ENCODE results near the gene LPIN2. TPM values are rescaled to one million over a fixed set of nuclear protein-coding genes. Genes with fewer than 3 reads are reported as not detected.
"Not testable (repeated sequence)": the region's sequence is repeated elsewhere in the genome, so short reads cannot be mapped to it uniquely, and the experiment has no call there.

Gene LPIN2
- total RNA-seq, 1 experiment from 2014 or later: 11.7 TPM

GRCh38 chr18:3049897-3050454 is 37.0 kb upstream of the LPIN2 start:
- in situ Hi-C loops (cut with HindIII; ENCODE audit: low pct_unique_long_range_greater_than_20kb, low sequenced_read_pairs): not testable (repeated sequence)

GRCh38 chr18:3048820-3049349 is 35.9 kb upstream of the LPIN2 start:
- DNase-seq (ENCODE audit: low read depth, low spot score): no peak
- in situ Hi-C loops (cut with HindIII; ENCODE audit: low pct_unique_long_range_greater_than_20kb, low sequenced_read_pairs): no loop called here

More at GRCh38 chr18:3049897-3050454, 37.0 kb upstream of the LPIN2 start:
- not testable (repeated sequence) for DNase-seq (ENCODE audit: low read depth, low spot score)

- in situ Hi-C loops (cut with HindIII; ENCODE audit: low pct_unique_long_range_greater_than_20kb, low sequenced_read_pairs): no loop called here
- DNase-seq (ENCODE audit: low read depth, low spot score): no peak
Observed at GRCh38 chr18:3048121-3048520, 35.2 kb upstream of the LPIN2 start.

- DNase-seq (ENCODE audit: low read depth, low spot score): no peak
- in situ Hi-C loops (cut with HindIII; ENCODE audit: low pct_unique_long_range_greater_than_20kb, low sequenced_read_pairs): no loop called here
Observed at GRCh38 chr18:3046216-3046808, 33.4 kb upstream of the LPIN2 start.

GRCh38 chr18:3044931-3045698 is 32.2 kb upstream of the LPIN2 start:
- DNase-seq (ENCODE audit: low read depth, low spot score): no peak
- in situ Hi-C loops (cut with HindIII; ENCODE audit: low pct_unique_long_range_greater_than_20kb, low sequenced_read_pairs): no loop called here

GRCh38 chr18:3042379-3042778 is 29.4 kb upstream of the LPIN2 start:
- in situ Hi-C loops (cut with HindIII; ENCODE audit: low pct_unique_long_range_greater_than_20kb, low sequenced_read_pairs): no loop called here
- no peak for DNase-seq (ENCODE audit: low read depth, low spot score)

GRCh38 chr18:3041843-3042242 is 28.9 kb upstream of the LPIN2 start:
- in situ Hi-C loops (cut with HindIII; ENCODE audit: low pct_unique_long_range_greater_than_20kb, low sequenced_read_pairs): no loop called here
- no peak for DNase-seq (ENCODE audit: low read depth, low spot score)

- no peak for DNase-seq (ENCODE audit: low read depth, low spot score)
- in situ Hi-C loops (cut with HindIII; ENCODE audit: low pct_unique_long_range_greater_than_20kb, low sequenced_read_pairs): no loop called here
Observed at GRCh38 chr18:3040881-3041280, 27.9 kb upstream of the LPIN2 start.

GRCh38 chr18:3040173-3040572 is 27.2 kb upstream of the LPIN2 start:
- in situ Hi-C loops (cut with HindIII; ENCODE audit: low pct_unique_long_range_greater_than_20kb, low sequenced_read_pairs): no loop called here

GRCh38 chr18:3037423-3037915 is 24.5 kb upstream of the LPIN2 start:
- in situ Hi-C loops (cut with HindIII; ENCODE audit: low pct_unique_long_range_greater_than_20kb, low sequenced_read_pairs): no loop called here
- DNase-seq (ENCODE audit: low read depth, low spot score): peak; percentile 59

More at GRCh38 chr18:3040173-3040572, 27.2 kb upstream of the LPIN2 start:
- DNase-seq (ENCODE audit: low read depth, low spot score): no peak

GRCh38 chr18:3036108-3036507 is 23.2 kb upstream of the LPIN2 start:
- in situ Hi-C loops (cut with HindIII; ENCODE audit: low pct_unique_long_range_greater_than_20kb, low sequenced_read_pairs): no loop called here
- DNase-seq (ENCODE audit: low read depth, low spot score): no peak

GRCh38 chr18:3035635-3036034 is 22.7 kb upstream of the LPIN2 start:
- in situ Hi-C loops (cut with HindIII; ENCODE audit: low pct_unique_long_range_greater_than_20kb, low sequenced_read_pairs): no loop called here

GRCh38 chr18:3032721-3033120 is 19.8 kb upstream of the LPIN2 start:
- in situ Hi-C loops (cut with HindIII; ENCODE audit: low pct_unique_long_range_greater_than_20kb, low sequenced_read_pairs): no loop called here
- no peak for DNase-seq (ENCODE audit: low read depth, low spot score)

More at GRCh38 chr18:3035635-3036034, 22.7 kb upstream of the LPIN2 start:
- DNase-seq (ENCODE audit: low read depth, low spot score): no peak

- no peak for DNase-seq (ENCODE audit: low read depth, low spot score)
- in situ Hi-C loops (cut with HindIII; ENCODE audit: low pct_unique_long_range_greater_than_20kb, low sequenced_read_pairs): no loop called here
Observed at GRCh38 chr18:3029215-3029952, 16.4 kb upstream of the LPIN2 start.

GRCh38 chr18:3028115-3028514 is 15.2 kb upstream of the LPIN2 start:
- DNase-seq (ENCODE audit: low read depth, low spot score); in situ Hi-C loops (cut with HindIII; ENCODE audit: low pct_unique_long_range_greater_than_20kb, low sequenced_read_pairs): not testable (repeated sequence)

- in situ Hi-C loops (cut with HindIII; ENCODE audit: low pct_unique_long_range_greater_than_20kb, low sequenced_read_pairs): no loop called here
- no peak for DNase-seq (ENCODE audit: low read depth, low spot score)
Observed at GRCh38 chr18:3027370-3027891, 14.5 kb upstream of the LPIN2 start.

- in situ Hi-C loops (cut with HindIII; ENCODE audit: low pct_unique_long_range_greater_than_20kb, low sequenced_read_pairs): no loop called here
- no peak for DNase-seq (ENCODE audit: low read depth, low spot score)
Observed at GRCh38 chr18:3025544-3025943, 12.6 kb upstream of the LPIN2 start.

GRCh38 chr18:3023603-3024002 is 10.7 kb upstream of the LPIN2 start:
- DNase-seq (ENCODE audit: low read depth, low spot score); in situ Hi-C loops (cut with HindIII; ENCODE audit: low pct_unique_long_range_greater_than_20kb, low sequenced_read_pairs): not testable (repeated sequence)

Measured in SK-MEL-5 (cell line).